Measurements from ENCODE around the gene FOXP1. TPM values are rescaled to one million over a fixed set of nuclear protein-coding genes. Genes with fewer than 3 reads are reported as not detected.

The FOXP1 gene
- total RNA-seq, 2 experiments from 2014 or later = 493 to 508 TPM

DNA sequence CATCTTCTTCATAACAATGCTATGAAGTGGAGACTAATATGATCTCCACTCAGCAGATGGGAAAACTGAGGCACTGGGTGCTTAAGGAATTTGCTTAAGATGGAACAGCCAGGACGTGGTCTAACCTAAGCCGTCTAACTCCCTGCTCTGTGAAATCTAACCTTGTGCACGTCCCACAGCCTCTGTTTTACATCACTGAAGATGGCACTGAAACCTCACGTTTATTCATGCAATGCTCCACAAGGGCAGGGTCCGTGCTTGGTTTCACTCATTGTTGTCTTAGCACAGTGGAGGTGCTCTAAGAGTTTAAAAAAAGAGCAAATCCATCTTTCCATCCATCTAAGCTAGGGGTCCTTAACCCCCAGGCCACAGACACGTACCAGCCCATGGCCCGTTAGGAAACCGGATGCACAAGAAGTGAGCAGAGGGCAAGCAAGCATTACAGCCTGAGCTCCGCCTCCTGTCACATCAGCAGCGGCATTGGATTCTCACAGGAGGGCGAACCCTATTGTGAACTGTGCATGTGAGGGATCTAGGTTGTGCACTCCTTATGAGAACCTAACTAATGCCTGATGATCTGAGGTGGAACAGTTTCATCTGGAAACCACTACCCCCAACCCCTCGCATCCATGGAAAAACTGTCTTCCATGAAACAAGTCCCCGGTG is 118.0 kb downstream of the FOXP1 start:
- intact Hi-C loops (cut with DNase I, micrococcal nuclease) = no loop called here
- POLR2A ChIA-PET = interaction anchor here (1.0 to 1.6 kb wide), 3 partner anchors 9 to 22 kb away, joined by 3 to 9 read pairs (median 5); no protein-coding TSS in a partner anchor

DNA sequence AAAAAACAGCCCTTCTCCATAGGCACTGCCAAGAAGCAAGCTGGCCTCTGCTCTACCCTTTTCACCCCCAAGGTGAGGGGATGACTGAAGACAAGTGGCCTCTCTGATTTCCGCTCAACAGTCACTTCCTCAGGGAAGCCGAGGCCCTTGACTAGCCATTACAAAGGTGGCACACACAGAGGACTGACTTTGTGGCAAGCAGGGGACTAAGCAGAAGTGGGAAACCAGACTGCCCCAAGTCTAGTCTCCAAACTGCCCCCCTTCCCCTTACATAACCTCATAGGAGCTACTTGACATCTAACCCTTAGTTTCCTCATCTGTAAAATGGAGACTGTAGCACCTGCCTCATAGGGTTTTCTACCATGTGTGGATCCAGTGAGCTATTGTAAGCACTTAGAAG is 118.9 kb downstream of the FOXP1 start:
- H3K4me3 Mint-ChIP-seq = no peak overlapping the region
- no peak for ATAC-seq (ENCODE audit: poor library complexity)
- intact Hi-C loops (cut with DNase I, micrococcal nuclease) = loop anchor here in 1 of 2 experiments (5.0 kb wide), 1 partner anchor 38 kb away; no protein-coding TSS in a partner anchor
- H3K36me3 ChIP-seq (ENCODE audit: insufficient read depth, low read length) = peaks cover 21% of the 10 kb centered on the region
- H3K27me3 Mint-ChIP-seq = no peaks in the 10 kb centered on the region
- ChIA-PET POLR2A (interaction anchor here (1.6 to 2.0 kb wide), 2 partner anchors 12 to 21 kb away, joined by 5 read pairs; no protein-coding TSS in a partner anchor), CTCF (no interaction called here)
- H3K4me1 Mint-ChIP-seq (ENCODE audit: low read depth) = peaks cover 86% of the 10 kb centered on the region
- no peaks in the 10 kb centered on the region for H3K27me3 ChIP-seq (ENCODE audit: control insufficient read depth in 1 of 2, insufficient read depth in 2 of 2, low read length in 2 of 2)
- H3K36me3 Mint-ChIP-seq (ENCODE audit: low read depth) = peaks cover 98% of the 10 kb centered on the region
- peak overlapping the region; percentile 50 for H3K27ac Mint-ChIP-seq
- peaks cover 0 to 6% of the 10 kb centered on the region in 2 experiments for H3K9me3 ChIP-seq (ENCODE audit: control insufficient read depth in 1 of 2, insufficient read depth in 1 of 2, low read length in 2 of 2)
- peaks cover 39% of the 10 kb centered on the region for H3K4me1 ChIP-seq (ENCODE audit: insufficient read depth, low read length)
- no peaks in the 10 kb centered on the region for H3K9me3 Mint-ChIP-seq
- no peak overlapping the region for H3K4me3 ChIP-seq (ENCODE audit: low read length)
- DNase-seq = no peak
- H3K27ac ChIP-seq (ENCODE audit: low read depth in 1 of 2, low read length in 2 of 2) = no peak overlapping the region
- TF ChIP-seq, protein P1, sequence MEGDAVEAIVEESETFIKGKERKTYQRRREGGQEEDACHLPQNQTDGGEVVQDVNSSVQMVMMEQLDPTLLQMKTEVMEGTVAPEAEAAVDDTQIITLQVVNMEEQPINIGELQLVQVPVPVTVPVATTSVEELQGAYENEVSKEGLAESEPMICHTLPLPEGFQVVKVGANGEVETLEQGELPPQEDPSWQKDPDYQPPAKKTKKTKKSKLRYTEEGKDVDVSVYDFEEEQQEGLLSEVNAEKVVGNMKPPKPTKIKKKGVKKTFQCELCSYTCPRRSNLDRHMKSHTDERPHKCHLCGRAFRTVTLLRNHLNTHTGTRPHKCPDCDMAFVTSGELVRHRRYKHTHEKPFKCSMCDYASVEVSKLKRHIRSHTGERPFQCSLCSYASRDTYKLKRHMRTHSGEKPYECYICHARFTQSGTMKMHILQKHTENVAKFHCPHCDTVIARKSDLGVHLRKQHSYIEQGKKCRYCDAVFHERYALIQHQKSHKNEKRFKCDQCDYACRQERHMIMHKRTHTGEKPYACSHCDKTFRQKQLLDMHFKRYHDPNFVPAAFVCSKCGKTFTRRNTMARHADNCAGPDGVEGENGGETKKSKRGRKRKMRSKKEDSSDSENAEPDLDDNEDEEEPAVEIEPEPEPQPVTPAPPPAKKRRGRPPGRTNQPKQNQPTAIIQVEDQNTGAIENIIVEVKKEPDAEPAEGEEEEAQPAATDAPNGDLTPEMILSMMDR (IDR thresholded peaks at IDR 0.05) = no peak

More for the DNA sequence above, 118.0 kb downstream of the FOXP1 start:
- Histone ChIP-seq H3K27ac (ENCODE audit: low read depth in 1 of 2, low read length in 2 of 2) (no peak overlapping the region), H3K4me1 (ENCODE audit: insufficient read depth, low read length) (peaks cover 43% of the 10 kb centered on the region), H3K9me3 (ENCODE audit: control insufficient read depth in 1 of 2, insufficient read depth in 1 of 2, low read length in 2 of 2) (peaks cover 0 to 2% of the 10 kb centered on the region in 2 experiments), H3K36me3 (ENCODE audit: insufficient read depth, low read length) (peaks cover 21% of the 10 kb centered on the region), H3K4me3 (ENCODE audit: low read length) (no peak overlapping the region), H3K27me3 (ENCODE audit: control insufficient read depth in 1 of 2, insufficient read depth in 2 of 2, low read length in 2 of 2) (no peaks in the 10 kb centered on the region)
- DNase-seq (no peak), ATAC-seq (ENCODE audit: poor library complexity) (no peak)
- CTCF ChIA-PET = interaction anchor here (1.7 kb wide), 1 partner anchor 9 kb away, joined by 5 read pairs; no protein-coding TSS in a partner anchor
- H3K27ac Mint-ChIP-seq = peak overlapping the region; percentile 74
- TF ChIP-seq, protein P1 (IDR thresholded peaks at IDR 0.05) = no peak
- H3K27me3 Mint-ChIP-seq = no peaks in the 10 kb centered on the region
- H3K4me3 Mint-ChIP-seq = peak overlapping the region; percentile 22
- H3K36me3 Mint-ChIP-seq (ENCODE audit: low read depth) = peaks cover 98% of the 10 kb centered on the region
- H3K9me3 Mint-ChIP-seq = no peaks in the 10 kb centered on the region
- H3K4me1 Mint-ChIP-seq (ENCODE audit: low read depth) = peaks cover 90% of the 10 kb centered on the region

DNA sequence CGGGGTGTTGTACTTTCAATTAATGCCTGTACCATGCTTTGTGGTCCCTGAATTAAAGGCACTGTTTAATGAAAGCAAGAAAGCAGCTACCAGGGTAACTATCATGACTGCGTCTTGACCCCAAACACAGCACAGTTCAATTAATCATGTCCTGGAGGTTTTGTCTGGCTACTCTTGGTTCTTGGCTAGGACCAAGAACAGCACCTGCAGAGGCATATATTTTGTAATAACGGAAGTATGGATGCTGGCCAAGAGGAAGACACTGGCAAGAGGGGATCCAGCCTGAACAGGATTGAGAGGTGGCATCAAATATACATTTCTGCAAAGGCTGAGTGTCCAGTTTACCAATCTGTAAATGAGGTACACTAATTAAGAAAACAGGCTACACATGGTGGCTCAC is 119.9 kb downstream of the FOXP1 start:
- peak overlapping the region; percentile 32 for H3K27ac Mint-ChIP-seq
- POLR2A ChIA-PET = interaction anchor here (0.6 to 2.0 kb wide), 2 partner anchors 20 to 309 kb away, joined by 3 to 5 read pairs; no protein-coding TSS in a partner anchor
- H3K4me3 ChIP-seq (ENCODE audit: low read length) = no peak overlapping the region
- H3K27me3 Mint-ChIP-seq = no peaks in the 10 kb centered on the region
- H3K4me1 ChIP-seq (ENCODE audit: insufficient read depth, low read length) = peaks cover 31% of the 10 kb centered on the region
- peaks cover 0 to 6% of the 10 kb centered on the region in 2 experiments for H3K9me3 ChIP-seq (ENCODE audit: control insufficient read depth in 1 of 2, insufficient read depth in 1 of 2, low read length in 2 of 2)
- no peaks in the 10 kb centered on the region for H3K27me3 ChIP-seq (ENCODE audit: control insufficient read depth in 1 of 2, insufficient read depth in 2 of 2, low read length in 2 of 2)
- intact Hi-C loops (cut with DNase I, micrococcal nuclease) = loop anchor here in 1 of 2 experiments (5.0 kb wide), 1 partner anchor 39 kb away; no protein-coding TSS in a partner anchor
- H3K4me3 Mint-ChIP-seq = no peak overlapping the region
- CTCF ChIA-PET = interaction anchor here (0.7 kb wide), 2 partner anchors 23 to 261 kb away, joined by 3 read pairs; no protein-coding TSS in a partner anchor
- ATAC-seq (ENCODE audit: poor library complexity) (no peak), DNase-seq (no peak)
- H3K9me3 Mint-ChIP-seq = no peaks in the 10 kb centered on the region
- no peak overlapping the region for H3K27ac ChIP-seq (ENCODE audit: low read depth in 1 of 2, low read length in 2 of 2)
- peaks cover 18% of the 10 kb centered on the region for H3K36me3 ChIP-seq (ENCODE audit: insufficient read depth, low read length)
- TF ChIP-seq, protein P1 (IDR thresholded peaks at IDR 0.05) = no peak
- peaks cover 86% of the 10 kb centered on the region for H3K4me1 Mint-ChIP-seq (ENCODE audit: low read depth)
- H3K36me3 Mint-ChIP-seq (ENCODE audit: low read depth) = peaks cover 92% of the 10 kb centered on the region
